HepG2 (cell line): ENCODE measurements around the gene APEX1. TPM values are rescaled to one million over a fixed set of nuclear protein-coding genes. Genes with fewer than 3 reads are reported as not detected.

Source experiments
- ATAC-seq: fragments of 200-7000 bp; cut with Tn5 transposase; 3 replicates; pipeline ENCODE4 v1.9.1; 2020; ENCODE audit warnings: mild to moderate bottlenecking, moderate library complexity
- BruUV-seq: library from RNA; stranded (reverse); fragments of 400-500 nt; replicated peaks from 2 replicates; lab custom pipeline; 2021; lab: Mats Ljungman, UMichigan
- CTCF ChIA-PET: fragments of 300-600 bp; formaldehyde crosslinking; extraction: SDS; loops from one replicate; lab custom pipeline; 2021; ENCODE audit warnings: low total read pairs, inconsistent platforms, low intra/inter-chr PET ratio; lab: Yijun Ruan, JAX
- POLR2A ChIA-PET: fragments of 350-600 bp; sonication (Branson Sonifier 250); formaldehyde crosslinking; loops from one replicate; lab custom pipeline; 2020; ENCODE audit warnings: antibody characterized with exemption, inconsistent platforms; lab: Yijun Ruan, JAX
- DNase-seq: peaks from one replicate; pipeline ENCODE4 v3.0.0-alpha.2; 2015; ENCODE audit warnings: low spot score
- FAIRE-seq: peaks from 3 replicates; lab custom pipeline; 2011; peaks lifted over from hg19 to GRCh38; lab: Jason Lieb, UNC
- H2AFZ ChIP-seq: one replicate; pipeline ENCODE4 v1.6.1; 2011; ENCODE audit warnings: low read length, inconsistent platforms
- H3K27ac ChIP-seq: fragments of 300-600 bp; 3 replicates; pipeline ENCODE4 v1.8.0; 2011; ENCODE audit warnings: mixed run types, mild to moderate bottlenecking, mixed read lengths, low read length, inconsistent platforms; ENCODE audit not compliant: insufficient read depth; ENCODE audit errors: extremely low read length
- H3K27me3 ChIP-seq, 2 experiments: fragments of 200-600 bp in 1 of 2; 2 replicates in 1 of 2; 3 replicates in 1 of 2; pipeline versions ENCODE4 v1.6.0 to v1.8.0; 2011; ENCODE audit warnings: low read length in 2 of 2, mild to moderate bottlenecking in 2 of 2, moderate library complexity in 2 of 2, inconsistent platforms in 1 of 2; ENCODE audit not compliant: insufficient read depth in 2 of 2, control insufficient read depth in 1 of 2
- H3K36me3 ChIP-seq, 2 experiments: fragments of 200-600 bp in 1 of 2; replicated peaks in 1 of 2; 2 replicates in 1 of 2; 3 replicates in 1 of 2; pipeline versions ENCODE4 v1.5.1 to v1.8.0; 2011; ENCODE audit warnings: low read length in 2 of 2, inconsistent platforms in 1 of 2; ENCODE audit not compliant: insufficient read depth in 2 of 2, control insufficient read depth in 1 of 2
- H3K4me1 ChIP-seq: 2 replicates; pipeline ENCODE4 v1.5.1; 2012; ENCODE audit warnings: low read length, inconsistent platforms; ENCODE audit not compliant: insufficient read depth
- H3K4me2 ChIP-seq: 2 replicates; pipeline ENCODE4 v1.6.0; 2011; ENCODE audit warnings: low read depth, low read length, inconsistent platforms
- H3K4me3 ChIP-seq, 3 experiments: fragments of 200-600 bp in 1 of 3; sonication (generic), shearing (Covaris generic) in 1 of 3; replicated peaks in 1 of 3; 2 replicates each; pipeline ENCODE4 v1.5.1; 2011 to 2016; ENCODE audit warnings: low read length in 3 of 3, inconsistent platforms in 2 of 3, low read depth in 2 of 3, mild to moderate bottlenecking in 2 of 3, control low read depth in 1 of 3, mixed read lengths in 1 of 3; ENCODE audit not compliant: insufficient read depth in 1 of 3
- H3K79me2 ChIP-seq: one replicate; pipeline ENCODE4 v1.6.1; 2011; ENCODE audit warnings: low read length, inconsistent platforms; ENCODE audit not compliant: insufficient read depth
- H3K9ac ChIP-seq: 2 replicates; pipeline ENCODE4 v1.6.0; 2011; ENCODE audit warnings: mild to moderate bottlenecking, low read depth, low read length, inconsistent platforms; ENCODE audit not compliant: insufficient read depth
- H3K9me3 ChIP-seq: 2 replicates; pipeline ENCODE4 v1.5.1; 2012; ENCODE audit warnings: mild to moderate bottlenecking, low read length
- H4K20me1 ChIP-seq: 2 replicates; pipeline ENCODE4 v1.6.0; 2011; ENCODE audit warnings: inconsistent platforms, mild to moderate bottlenecking, low read length, moderate library complexity; ENCODE audit not compliant: insufficient read depth
- ELF1 ChIP-seq: sonication (generic); formaldehyde crosslinking; IDR thresholded peaks from 2 replicates; pipeline ENCODE4 v1.4.0; 2020; ENCODE audit warnings: missing genetic modification reagents
- ETV5 ChIP-seq: IDR thresholded peaks from 2 replicates; pipeline ENCODE4 v1.6.1; 2018; ENCODE audit warnings: missing biosample characterization, missing genetic modification reagents, inconsistent platforms, borderline replicate concordance
- HNF1B ChIP-seq: sonication (generic); formaldehyde crosslinking; IDR thresholded peaks from 2 replicates; pipeline ENCODE4 v1.5.1; 2020; ENCODE audit warnings: mild to moderate bottlenecking, moderate library complexity, missing genetic modification reagents
- PPARG ChIP-seq: conservative IDR thresholded peaks from 2 replicates; pipeline ENCODE4 v1.6.1; 2016; ENCODE audit warnings: missing biosample characterization, missing genetic modification reagents
- SP140L ChIP-seq: sonication (generic); formaldehyde crosslinking; IDR thresholded peaks from 2 replicates; pipeline ENCODE4 v1.4.0; 2020; ENCODE audit warnings: missing genetic modification reagents, borderline replicate concordance
- SP2 ChIP-seq: sonication (generic); formaldehyde crosslinking; IDR thresholded peaks from 2 replicates; pipeline ENCODE4 v1.5.1; 2020; ENCODE audit warnings: mild to moderate bottlenecking, missing genetic modification reagents
- ZFP82 ChIP-seq: sonication (generic); formaldehyde crosslinking; IDR thresholded peaks from 2 replicates; pipeline ENCODE4 v1.5.1; 2020; ENCODE audit warnings: mild to moderate bottlenecking, missing genetic modification reagents, borderline replicate concordance
- ZNF136 ChIP-seq: sonication (generic); formaldehyde crosslinking; IDR thresholded peaks from 2 replicates; pipeline ENCODE4 v1.8.1; 2022; ENCODE audit warnings: low read depth, mild to moderate bottlenecking, moderate library complexity, missing genetic modification reagents
- ZNF232 ChIP-seq: sonication (generic); formaldehyde crosslinking; IDR thresholded peaks from 2 replicates; pipeline ENCODE4 v1.4.0; 2020; ENCODE audit warnings: missing genetic modification reagents, borderline replicate concordance
- ZNF567 ChIP-seq: sonication (generic); formaldehyde crosslinking; IDR thresholded peaks from 2 replicates; pipeline ENCODE4 v1.8.1; 2023; ENCODE audit warnings: mild to moderate bottlenecking, missing genetic modification reagents, borderline replicate concordance
- ZNF615 ChIP-seq: sonication (generic); formaldehyde crosslinking; IDR thresholded peaks from 2 replicates; pipeline ENCODE4 v1.5.0; 2020; ENCODE audit warnings: mild to moderate bottlenecking, missing genetic modification reagents, borderline replicate concordance
- WGBS: methylation state at CpG from one replicate; pipeline ENCODE4 v1.1.6; 2017; ENCODE audit warnings: low lambda C conversion rate; 5-methylcytosine and 5-hydroxymethylcytosine counted together
- in situ Hi-C: cut with HindIII; loops from 2 replicates; pipeline ENCODE4 v1.10.0; 2017; ENCODE audit warnings: low pct_unique_long_range_greater_than_20kb; ENCODE audit not compliant: extremely low pct_ligation_motif_present
- intact Hi-C: fragments of 100-400 bp; cut with micrococcal nuclease; formaldehyde crosslinking; loops from one replicate; pipeline ENCODE4 v1.10.0; 2022; ENCODE audit not compliant: unreplicated experiment
- polyA plus RNA-seq, 8 experiments: library from polyadenylated mRNA; depleted of rRNA in 3 of 8; stranded (reverse) in 7 of 8; unstranded in 1 of 8; fragments of >200 nt; fragmentation: Illumina TruSeq in 4 of 8; extraction: Trizol in 4 of 8; gene quantifications; 2 replicates each; pipeline versions ENCODE4 v1.2.1 to v1.2.3, GENCODE V29; 2011 to 2016; ENCODE audit warnings: low read depth in 4 of 8, missing spikeins in 1 of 8, mixed read lengths in 1 of 8; ENCODE audit not compliant: insufficient read depth in 1 of 8
- total RNA-seq, 5 experiments: library from RNA; depleted of rRNA; stranded (reverse); fragments of >200 nt; fragmentation: Illumina TruSeq; extraction: Trizol; gene quantifications; 2 replicates each; pipeline ENCODE4 v1.2.3, GENCODE V29; 2016; ENCODE audit warnings: low read depth in 1 of 5
- TF ChIP-seq, protein P1 (sequence below): sonication (generic); IDR thresholded peaks from 2 replicates; pipeline ENCODE4 v1.6.1; 2016; ENCODE audit warnings: low read depth, borderline replicate concordance
- TF ChIP-seq, protein P2 (sequence below): sonication (generic); formaldehyde crosslinking; IDR thresholded peaks from 2 replicates; pipeline ENCODE4 v1.5.1; 2020; ENCODE audit warnings: missing genetic modification reagents, mild to moderate bottlenecking, borderline replicate concordance
- TF ChIP-seq, protein P3 (sequence below): sonication (generic); formaldehyde crosslinking; IDR thresholded peaks from 2 replicates; pipeline ENCODE4 v1.9.0; 2021; ENCODE audit warnings: missing genetic modification reagents, mild to moderate bottlenecking, borderline replicate concordance
- TF ChIP-seq, protein P4 (sequence below): sonication (generic); formaldehyde crosslinking; IDR thresholded peaks from 2 replicates; pipeline ENCODE4 v1.5.1; 2020; ENCODE audit warnings: mild to moderate bottlenecking, missing genetic modification reagents, moderate library complexity

Gene APEX1
- total and polyA plus RNA-seq, 2 of the 13 experiments (the other 11 are each of a cell fraction or from before 2014, with no cell fraction given): 171 to 405 TPM

DNA sequence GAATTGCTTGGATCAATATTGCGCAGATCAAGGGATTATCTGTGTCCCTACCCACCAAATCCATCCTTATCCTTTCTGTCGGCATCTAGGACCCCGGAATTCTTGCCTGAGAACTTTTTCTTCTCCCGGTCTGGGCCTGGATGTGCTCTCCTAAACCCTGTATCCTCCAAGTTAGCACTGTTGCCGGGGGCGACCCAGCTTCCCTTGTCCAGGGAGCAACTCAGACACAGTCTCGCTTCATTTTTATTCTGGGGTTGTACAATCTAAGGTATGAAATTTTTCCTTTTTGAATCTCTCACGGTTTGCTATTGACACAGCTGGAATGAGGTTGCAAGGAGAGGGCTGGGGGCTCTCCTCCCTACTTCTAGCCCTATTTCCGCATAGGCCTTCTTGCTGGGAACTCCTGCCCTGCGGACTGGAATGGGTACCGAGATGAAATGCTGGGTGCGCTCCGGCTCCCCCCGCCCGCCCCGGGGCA, 13.8 kb downstream of the APEX1 start:
- ChIA-PET CTCF (no interaction called here), POLR2A (interaction anchor here (1.0 to 4.1 kb wide), 4 partner anchors 8 to 55 kb away, joined by 3 to 46 read pairs (median 19); partner anchors contain the start of genes APEX1, OSGEP, PIP4P1 and TEP1)
- Histone ChIP-seq H3K4me2 (peak overlapping the region; percentile 99), H3K9ac (peak overlapping the region; percentile 70; the same call in 1 of the 2 replicates), H3K4me3 (peak overlapping the region; percentile 54 to 93 (median 74)), H4K20me1 (no peaks in the 10 kb centered on the region), H3K36me3 (peaks cover 2 to 7% of the 10 kb centered on the region in 2 experiments; a peak in 2 of 5 replicates), H2AFZ (no peak overlapping the region), H3K27ac (no peak overlapping the region), H3K27me3 (no peaks in the 10 kb centered on the region), H3K79me2 (peaks cover 17% of the 10 kb centered on the region), H3K4me1 (peaks cover 53% of the 10 kb centered on the region), H3K9me3 (no peaks in the 10 kb centered on the region)
- FAIRE-seq (no peak), ATAC-seq (peak; percentile 7), DNase-seq (no peak)
- in situ Hi-C loops (loop anchor here (10.0 to 25.0 kb wide), 3 partner anchors 132 to 506 kb away; partner anchors contain the start of genes CCNB1IP1 and PARP2), intact Hi-C loops (loop anchor here (1.0 kb wide), 3 partner anchors 8 to 213 kb away; partner anchors contain the start of genes PIP4P1 and TEP1)
- no TSS peak for BruUV-seq
- WGBS: 10% methylated on average over 16 of the region's 16 CpGs
- 0 out of 2 replicates have a peak, but pooled peaks have one; percentile 32 for TF ChIP-seq SP2 (CRISPR knock-in tag)
- no peak for TF ChIP-seq ZNF567 (CRISPR knock-in tag)
- no peak for TF ChIP-seq SP140L (CRISPR knock-in tag)
- 0 out of 2 replicates have a peak, but pooled peaks have one; percentile 7 for TF ChIP-seq PPARG
- TF ChIP-seq, protein P1, sequence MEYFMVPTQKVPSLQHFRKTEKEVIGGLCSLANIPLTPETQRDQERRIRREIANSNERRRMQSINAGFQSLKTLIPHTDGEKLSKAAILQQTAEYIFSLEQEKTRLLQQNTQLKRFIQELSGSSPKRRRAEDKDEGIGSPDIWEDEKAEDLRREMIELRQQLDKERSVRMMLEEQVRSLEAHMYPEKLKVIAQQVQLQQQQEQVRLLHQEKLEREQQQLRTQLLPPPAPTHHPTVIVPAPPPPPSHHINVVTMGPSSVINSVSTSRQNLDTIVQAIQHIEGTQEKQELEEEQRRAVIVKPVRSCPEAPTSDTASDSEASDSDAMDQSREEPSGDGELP: peak; percentile 67
- no peak; the same call in 1 of the 2 replicates for TF ChIP-seq ETV5 (CRISPR knock-in tag)
- TF ChIP-seq ZNF615 (CRISPR knock-in tag): 0 out of 2 replicates have a peak, but pooled peaks have one; percentile 57
- TF ChIP-seq, protein P2, sequence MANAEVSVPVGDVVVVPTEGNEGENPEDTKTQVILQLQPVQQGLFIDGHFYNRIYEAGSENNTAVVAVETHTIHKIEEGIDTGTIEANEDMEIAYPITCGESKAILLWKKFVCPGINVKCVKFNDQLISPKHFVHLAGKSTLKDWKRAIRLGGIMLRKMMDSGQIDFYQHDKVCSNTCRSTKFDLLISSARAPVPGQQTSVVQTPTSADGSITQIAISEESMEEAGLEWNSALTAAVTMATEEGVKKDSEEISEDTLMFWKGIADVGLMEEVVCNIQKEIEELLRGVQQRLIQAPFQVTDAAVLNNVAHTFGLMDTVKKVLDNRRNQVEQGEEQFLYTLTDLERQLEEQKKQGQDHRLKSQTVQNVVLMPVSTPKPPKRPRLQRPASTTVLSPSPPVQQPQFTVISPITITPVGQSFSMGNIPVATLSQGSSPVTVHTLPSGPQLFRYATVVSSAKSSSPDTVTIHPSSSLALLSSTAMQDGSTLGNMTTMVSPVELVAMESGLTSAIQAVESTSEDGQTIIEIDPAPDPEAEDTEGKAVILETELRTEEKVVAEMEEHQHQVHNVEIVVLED (CRISPR knock-in tag): 0 out of 2 replicates have a peak, but pooled peaks have one; percentile 23
- TF ChIP-seq ZNF232: 0 out of 2 replicates have a peak, but pooled peaks have one; percentile 13
- peak; percentile 65; the same call in 1 of the 2 replicates for TF ChIP-seq HNF1B (CRISPR knock-in tag)
- TF ChIP-seq, protein P3, sequence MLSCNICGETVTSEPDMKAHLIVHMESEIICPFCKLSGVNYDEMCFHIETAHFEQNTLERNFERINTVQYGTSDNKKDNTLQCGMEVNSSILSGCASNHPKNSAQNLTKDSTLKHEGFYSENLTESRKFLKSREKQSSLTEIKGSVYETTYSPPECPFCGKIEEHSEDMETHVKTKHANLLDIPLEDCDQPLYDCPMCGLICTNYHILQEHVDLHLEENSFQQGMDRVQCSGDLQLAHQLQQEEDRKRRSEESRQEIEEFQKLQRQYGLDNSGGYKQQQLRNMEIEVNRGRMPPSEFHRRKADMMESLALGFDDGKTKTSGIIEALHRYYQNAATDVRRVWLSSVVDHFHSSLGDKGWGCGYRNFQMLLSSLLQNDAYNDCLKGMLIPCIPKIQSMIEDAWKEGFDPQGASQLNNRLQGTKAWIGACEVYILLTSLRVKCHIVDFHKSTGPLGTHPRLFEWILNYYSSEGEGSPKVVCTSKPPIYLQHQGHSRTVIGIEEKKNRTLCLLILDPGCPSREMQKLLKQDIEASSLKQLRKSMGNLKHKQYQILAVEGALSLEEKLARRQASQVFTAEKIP (CRISPR knock-in tag): no peak
- peak; percentile 33; the same call in 1 of the 2 replicates for TF ChIP-seq ELF1 (CRISPR knock-in tag)
- peak; percentile 49; the same call in 1 of the 2 replicates for TF ChIP-seq ZFP82
- TF ChIP-seq, protein P4, sequence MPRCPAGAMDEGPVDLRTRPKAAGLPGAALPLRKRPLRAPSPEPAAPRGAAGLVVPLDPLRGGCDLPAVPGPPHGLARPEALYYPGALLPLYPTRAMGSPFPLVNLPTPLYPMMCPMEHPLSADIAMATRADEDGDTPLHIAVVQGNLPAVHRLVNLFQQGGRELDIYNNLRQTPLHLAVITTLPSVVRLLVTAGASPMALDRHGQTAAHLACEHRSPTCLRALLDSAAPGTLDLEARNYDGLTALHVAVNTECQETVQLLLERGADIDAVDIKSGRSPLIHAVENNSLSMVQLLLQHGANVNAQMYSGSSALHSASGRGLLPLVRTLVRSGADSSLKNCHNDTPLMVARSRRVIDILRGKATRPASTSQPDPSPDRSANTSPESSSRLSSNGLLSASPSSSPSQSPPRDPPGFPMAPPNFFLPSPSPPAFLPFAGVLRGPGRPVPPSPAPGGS (CRISPR knock-in tag): 0 out of 2 replicates have a peak, but pooled peaks have one; percentile 28
- 0 out of 2 replicates have a peak, but pooled peaks have one; percentile 1 for TF ChIP-seq ZNF136
